OCI-LY1 (cell line): Measurements from ENCODE around the gene COL9A1.

ENCODE experiments used
- CTCF ChIP-seq: fragments of 200-600 bp; sonication (generic), shearing (Covaris generic); IDR thresholded peaks from 2 replicates; pipeline ENCODE4 v1.5.1; 2017; ENCODE audit warnings: mild to moderate bottlenecking, antibody characterized with exemption, low read length, moderate library complexity, mixed read lengths
- EZH2 ChIP-seq: fragments of 200-600 bp; sonication (generic), shearing (Covaris generic); IDR thresholded peaks from 2 replicates; pipeline ENCODE4 v1.8.0; 2017; ENCODE audit warnings: borderline replicate concordance, mixed run types, mild to moderate bottlenecking, antibody characterized with exemption, low read length, moderate library complexity, mixed read lengths

GRCh38 chr6:70180183-70180900 is 122.5 kb downstream of the COL9A1 start:
- TF ChIP-seq CTCF (no peak), EZH2 (no peak)
